Breast epithelium (tissue), 3 donors: ENCODE measurements around the gene PLAU.

Experiments used
- CTCF ChIP-seq, 3 donors: fragments of 450-650 bp; IDR thresholded peaks; one replicate each; pipeline ENCODE4 v1.5.1; 2016 to 2017; ENCODE audit warnings: antibody characterized with exemption in 3 of 3, mild to moderate bottlenecking in 3 of 3, moderate library complexity in 3 of 3
- POLR2A ChIP-seq: fragments of 450-650 bp; IDR thresholded peaks from one replicate; pipeline ENCODE4 v1.6.1; 2016; ENCODE audit warnings: antibody characterized with exemption, mild to moderate bottlenecking, moderate library complexity
- POLR2AphosphoS5 ChIP-seq, 3 donors: sonication (generic); formaldehyde crosslinking; IDR thresholded peaks; one replicate each; pipeline ENCODE4 v1.6.1; 2017; ENCODE audit warnings: antibody characterized with exemption in 3 of 3

- TF ChIP-seq POLR2A (no peak), CTCF (IDR thresholded peaks at IDR 0.05) (no peak), POLR2AphosphoS5 (IDR thresholded peaks at IDR 0.05) (no peak)
Observed at GRCh38 chr10:73900064-73900463, 10.9 kb upstream of the PLAU start.
